UCSD-AML1 (cell line): Measurements from ENCODE around the gene PHC2.

Source experiments
- DNase-seq: peaks from one replicate; lab custom pipeline; 2025; ENCODE audit not compliant: unreplicated experiment; lab: John Stamatoyannopoulos, UW

Gene PHC2

GRCh38 chr1:33455539-33456501 lies 24.9 kb upstream of the PHC2 start:
- DNase-seq = peak; percentile 56

GRCh38 chr1:33454646-33455282 lies 23.9 kb upstream of the PHC2 start:
- DNase-seq = no peak

- DNase-seq = no peak
Observed at GRCh38 chr1:33446590-33446989, 15.7 kb upstream of the PHC2 start.

- no peak for DNase-seq
Observed at GRCh38 chr1:33445108-33445507, 14.2 kb upstream of the PHC2 start.

- DNase-seq = no peak
Observed at GRCh38 chr1:33443705-33444180, 12.8 kb upstream of the PHC2 start.

GRCh38 chr1:33443080-33443704 lies 12.3 kb upstream of the PHC2 start:
- DNase-seq = no peak

GRCh38 chr1:33442141-33442540 lies 11.2 kb upstream of the PHC2 start:
- DNase-seq = no peak

GRCh38 chr1:33441088-33441745 lies 10.3 kb upstream of the PHC2 start:
- DNase-seq = no peak

GRCh38 chr1:33439662-33440061 lies 8.8 kb upstream of the PHC2 start:
- DNase-seq = no peak

GRCh38 chr1:33438364-33439160 lies 7.7 kb upstream of the PHC2 start:
- no peak for DNase-seq

- no peak for DNase-seq
Observed at GRCh38 chr1:33436557-33437285, 5.8 kb upstream of the PHC2 start.

GRCh38 chr1:33435096-33435820 lies 4.4 kb upstream of the PHC2 start:
- DNase-seq = no peak

GRCh38 chr1:33434363-33434750 lies 3.5 kb upstream of the PHC2 start:
- no peak for DNase-seq

- DNase-seq = peak; percentile 42
Observed at GRCh38 chr1:33433509-33434362, 2.8 kb upstream of the PHC2 start.

GRCh38 chr1:33429856-33430691 lies 821 bp downstream of the PHC2 start:
- DNase-seq = peak; percentile 42

- no peak for DNase-seq
Observed at GRCh38 chr1:33429332-33429731, 1.6 kb downstream of the PHC2 start.

- DNase-seq = no peak
Observed at GRCh38 chr1:33428661-33429060, 2.2 kb downstream of the PHC2 start.
